GM19239 (cell line): ENCODE results near the gene TANK.
"Not testable (repeated sequence)": the region's sequence is repeated elsewhere in the genome, so short reads cannot be mapped to it uniquely, and the experiment has no call there.

Source experiments
- DNase-seq: peaks from one replicate; pipeline ENCODE4 v3.0.0; 2011; ENCODE audit warnings: low spot score; ENCODE audit not compliant: insufficient read length
- FAIRE-seq: peaks from 2 replicates; lab custom pipeline; 2011; peaks lifted over from hg19 to GRCh38; lab: Jason Lieb, UNC

TANK gene

DNA sequence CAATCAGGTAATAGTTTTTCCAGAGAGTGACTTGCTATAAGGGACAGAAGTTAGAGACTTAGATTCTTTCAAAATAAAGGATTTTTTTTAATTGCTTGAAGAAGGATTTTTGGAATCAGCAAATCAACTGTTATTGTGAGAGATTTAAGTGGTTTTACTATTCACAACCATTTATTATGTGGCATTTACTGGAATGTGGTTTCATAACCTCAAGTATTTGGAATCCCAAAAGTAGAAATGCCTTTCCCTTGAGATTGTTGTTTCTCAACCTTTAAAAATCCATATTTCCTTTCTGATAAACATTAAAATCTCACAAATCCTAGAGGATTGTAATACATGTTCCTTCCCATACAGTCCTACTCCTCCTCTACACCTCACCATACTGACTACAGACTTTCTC, 5.0 kb downstream of the TANK start:
- no peak for DNase-seq

GRCh38 chr2:161165811-161166210, 5.6 kb downstream of the TANK start:
- FAIRE-seq (peak; percentile 90), DNase-seq (no peak)

More for the DNA sequence above, 5.0 kb downstream of the TANK start:
- FAIRE-seq: peak; percentile 53

DNA sequence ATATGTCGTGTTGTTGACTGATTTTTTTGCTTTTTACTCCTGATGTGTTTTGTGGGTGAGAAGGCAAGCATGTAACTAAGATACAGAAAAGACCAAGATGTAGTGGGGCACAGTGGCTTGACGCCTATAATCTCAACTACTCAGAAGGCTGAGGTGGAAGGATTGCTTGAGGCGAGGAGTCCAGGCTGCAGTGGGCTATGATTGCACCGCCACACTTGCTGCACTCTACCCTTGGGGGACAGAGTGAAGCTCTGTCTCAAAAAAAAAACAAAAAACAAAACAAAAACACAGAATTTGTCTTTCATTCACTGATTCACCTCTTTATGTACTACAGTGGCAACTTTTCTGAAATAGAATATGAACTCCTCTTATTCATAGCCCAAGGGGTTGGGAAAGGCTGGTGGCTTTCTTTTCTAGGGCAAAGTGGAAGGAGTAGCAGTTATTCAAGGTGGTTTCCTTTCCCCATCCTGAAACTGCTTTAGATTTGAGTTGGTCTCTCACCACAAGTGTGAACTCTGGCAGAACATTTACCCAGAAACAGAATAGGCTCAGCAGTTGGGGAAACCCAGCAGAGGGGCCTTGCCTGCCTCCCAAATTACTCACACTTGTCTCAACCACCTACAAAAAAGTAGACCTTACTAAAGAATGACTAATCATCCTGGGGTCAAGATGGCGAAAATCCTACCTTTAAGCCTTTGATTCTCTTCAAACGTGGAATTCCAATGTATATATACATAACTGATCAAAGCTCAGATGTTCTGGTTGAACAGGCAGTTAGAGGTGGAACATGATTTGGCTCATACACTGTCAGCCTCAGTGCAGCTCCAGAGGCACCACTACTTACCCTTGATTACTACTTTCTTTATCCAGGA, 6.5 kb downstream of the TANK start:
- no peak for DNase-seq
- peak; percentile 98 for FAIRE-seq

DNA sequence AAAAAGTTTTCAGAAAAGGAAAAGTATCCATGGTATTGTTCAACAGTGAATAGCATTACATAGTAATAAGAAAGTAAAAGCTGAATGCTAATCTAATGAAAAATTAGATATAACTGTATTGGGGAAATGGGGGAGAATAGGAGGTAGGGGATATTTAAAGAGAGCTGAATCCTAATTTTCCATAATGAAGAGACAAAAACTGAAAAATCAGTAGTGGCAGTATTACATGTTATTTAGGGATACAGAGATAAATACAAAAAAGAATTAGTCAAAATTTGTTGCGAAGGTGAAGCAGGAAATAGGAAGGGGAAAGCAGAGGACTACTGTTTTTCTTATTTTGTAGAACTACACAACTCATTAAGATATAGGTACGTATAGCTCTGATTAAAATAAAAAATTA, 9.1 kb downstream of the TANK start:
- DNase-seq (no peak), FAIRE-seq (peak; percentile 64)

GRCh38 chr2:161170377-161170776, 10.1 kb downstream of the TANK start:
- FAIRE-seq (no peak), DNase-seq (no peak)

GRCh38 chr2:161170958-161171932, 11.0 kb downstream of the TANK start:
- DNase-seq: no peak
- FAIRE-seq: peak; percentile 83

DNA sequence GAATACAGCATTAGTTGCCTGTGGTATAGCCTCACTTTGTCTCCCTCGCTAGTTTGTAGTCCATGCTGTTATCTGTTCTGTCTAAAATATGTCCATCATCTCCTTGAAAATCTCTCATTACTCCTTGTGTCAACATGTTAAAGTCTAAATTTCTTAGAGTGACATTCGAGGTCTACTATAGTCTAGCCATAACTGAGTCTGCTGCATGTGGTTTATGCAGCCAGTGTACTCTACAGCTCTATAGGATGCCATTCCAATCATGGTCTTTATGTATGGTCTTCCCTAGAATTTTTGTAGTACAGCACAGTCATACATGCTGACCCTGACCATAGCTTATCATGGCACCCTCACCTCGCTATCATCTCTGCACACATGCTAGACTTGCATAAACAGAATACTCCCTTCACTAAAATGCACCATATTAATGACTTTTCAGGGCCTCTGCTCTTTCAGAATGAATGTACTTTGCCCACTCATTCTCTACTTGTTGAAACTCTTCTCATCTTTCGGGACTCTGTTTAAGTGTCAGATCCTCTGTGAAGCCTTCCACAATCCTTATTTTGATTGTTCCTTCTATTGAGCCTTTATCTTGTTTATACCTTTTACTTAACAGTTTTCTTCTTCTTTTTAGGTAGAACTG, 12.8 kb downstream of the TANK start:
- FAIRE-seq: peak; percentile 95
- DNase-seq: no peak

GRCh38 chr2:161173541-161174194, 13.4 kb downstream of the TANK start:
- FAIRE-seq (no peak), DNase-seq (no peak)

DNA sequence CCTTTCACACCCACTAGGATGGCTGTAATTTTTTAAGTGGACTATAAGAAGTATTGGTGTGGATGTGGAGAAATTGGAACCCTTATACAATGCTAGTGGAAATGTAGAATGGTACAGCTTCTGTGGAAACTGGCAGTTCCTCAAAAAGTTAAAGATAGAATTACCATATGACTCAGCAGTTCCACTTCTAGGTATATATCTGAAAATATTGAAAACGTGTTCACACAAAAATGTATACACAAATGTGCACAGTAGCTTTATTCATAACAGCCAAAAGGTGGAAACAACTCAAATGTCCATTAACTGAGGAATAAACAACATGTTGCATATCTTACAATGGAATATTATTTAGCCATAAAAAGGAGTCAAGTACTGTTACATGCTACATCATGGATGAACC, 17.7 kb downstream of the TANK start:
- DNase-seq (no peak), FAIRE-seq (peak; percentile 83)

GRCh38 chr2:161178756-161179155, 18.5 kb downstream of the TANK start:
- FAIRE-seq: no peak
- no peak for DNase-seq

GRCh38 chr2:161190050-161190449, 29.8 kb downstream of the TANK start:
- FAIRE-seq (no peak), DNase-seq (no peak)

- FAIRE-seq, DNase-seq: not testable (repeated sequence)
Observed at GRCh38 chr2:161195602-161196001, 35.4 kb downstream of the TANK start.

DNA sequence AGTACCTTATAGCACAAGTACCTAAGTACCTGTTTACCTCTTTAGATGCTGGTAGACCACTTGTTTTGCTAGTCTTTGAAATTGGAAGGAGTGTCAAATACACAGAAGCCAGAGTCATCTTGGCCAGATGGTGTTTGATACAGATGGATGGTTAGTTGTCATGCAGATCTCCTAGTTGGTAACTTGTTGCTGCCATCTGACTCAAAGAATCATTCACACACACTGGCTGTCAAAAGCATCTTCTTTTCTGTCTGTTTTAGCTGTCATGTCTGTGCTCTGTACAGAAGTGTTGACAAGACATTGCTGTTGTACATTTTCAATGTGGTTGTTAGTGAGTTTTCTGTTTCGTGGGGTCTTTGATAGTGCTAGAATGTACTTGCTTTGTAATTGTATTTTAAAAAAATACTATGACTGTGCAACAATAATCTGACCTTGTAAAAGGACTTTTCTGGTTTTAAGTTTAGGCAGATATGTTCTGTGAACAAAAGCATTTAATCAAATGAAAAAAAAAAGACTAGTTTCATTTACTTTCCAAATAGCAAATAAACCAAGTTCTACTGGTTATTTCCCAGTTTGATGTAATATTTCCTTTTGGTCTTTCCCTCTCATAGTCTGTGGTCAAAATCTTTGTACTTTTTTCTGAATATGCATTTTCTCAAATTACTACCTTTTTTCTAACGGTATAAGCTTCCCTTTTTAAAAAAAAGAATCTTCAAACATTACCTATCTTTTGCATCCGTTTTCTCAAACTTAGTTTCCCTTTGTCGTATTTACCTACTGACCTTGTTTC, 39.9 kb downstream of the TANK start:
- FAIRE-seq (peak; percentile 92), DNase-seq (no peak)

DNA sequence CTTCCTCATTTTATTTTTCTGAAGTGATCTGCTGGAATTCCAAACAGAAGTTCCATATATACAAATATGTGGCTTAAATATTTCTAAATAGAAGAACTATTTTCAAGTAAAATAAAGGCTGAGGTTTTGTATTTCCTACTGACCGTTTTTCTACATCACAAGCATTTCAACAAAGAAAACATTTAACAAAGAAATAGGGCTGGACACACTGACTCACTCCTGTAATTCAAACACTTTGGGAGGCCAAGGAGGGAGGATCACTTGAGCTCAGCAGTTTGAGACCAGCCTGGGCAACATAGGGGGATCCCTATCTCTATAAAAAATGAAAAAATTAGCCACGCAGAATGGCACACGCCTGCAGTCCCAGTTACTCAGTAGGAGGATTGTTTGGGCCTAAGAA, 44.6 kb downstream of the TANK start:
- DNase-seq: no peak
- FAIRE-seq: no peak

DNA sequence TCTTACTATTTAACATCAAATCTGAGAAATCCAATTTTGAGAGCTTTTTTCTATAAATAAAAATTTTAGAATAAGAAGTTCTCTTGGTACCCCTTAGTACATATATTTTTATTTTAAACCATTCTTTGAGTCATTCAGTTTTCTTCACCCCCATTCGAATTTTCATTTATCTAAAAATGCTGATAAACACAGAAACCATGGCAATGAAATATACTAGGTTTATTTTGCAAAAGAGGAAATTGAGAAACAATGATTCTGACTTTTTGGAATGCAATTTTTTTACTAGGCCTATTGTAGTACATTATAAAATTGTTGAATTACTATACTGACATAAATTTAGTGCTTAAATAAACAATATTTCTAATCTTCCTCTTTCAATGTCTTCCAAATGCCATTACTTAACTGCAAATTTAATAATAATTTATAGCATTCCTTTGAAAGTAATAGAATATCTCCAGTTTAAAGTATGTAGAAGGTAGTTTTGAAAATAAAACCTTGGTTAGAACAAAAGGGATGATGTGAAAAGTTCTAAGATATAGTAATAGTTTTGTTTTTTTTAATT, 46.3 kb downstream of the TANK start:
- no peak for DNase-seq

GRCh38 chr2:161207941-161208340, 47.7 kb downstream of the TANK start:
- FAIRE-seq (no peak), DNase-seq (no peak)

More for the DNA sequence above, 46.3 kb downstream of the TANK start:
- FAIRE-seq: no peak

DNA sequence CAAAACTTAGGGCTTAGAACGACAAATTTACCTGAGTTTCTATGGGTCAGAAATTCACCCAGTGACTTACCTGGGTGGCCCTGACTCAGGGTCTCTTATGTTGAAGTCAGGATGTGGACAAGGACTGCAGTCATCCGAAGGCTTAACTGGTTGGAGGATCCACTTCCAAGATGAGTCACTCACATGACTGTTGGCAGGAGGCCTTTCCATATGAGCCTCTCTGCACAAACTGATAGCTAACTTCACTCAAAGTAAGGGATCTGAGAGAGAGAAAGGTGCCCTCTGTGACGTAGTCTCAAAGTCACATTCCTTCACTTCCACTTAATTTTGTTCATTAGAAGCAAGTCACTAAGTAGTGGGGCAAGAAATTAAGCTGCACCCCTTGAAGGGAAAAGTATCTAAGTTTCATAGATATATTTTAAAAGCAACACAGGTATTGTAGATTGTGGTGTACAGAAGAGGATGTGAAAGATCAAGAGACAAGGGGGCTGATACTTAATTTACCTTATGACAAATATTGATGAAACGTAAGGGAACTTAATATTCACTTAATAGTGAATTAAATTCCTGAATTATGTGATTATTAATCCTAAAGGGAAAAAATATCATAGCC, 48.4 kb downstream of the TANK start:
- peak; percentile 64 for FAIRE-seq

GRCh38 chr2:161209902-161210301, 49.7 kb downstream of the TANK start:
- FAIRE-seq (no peak), DNase-seq (no peak)

More for the DNA sequence above, 48.4 kb downstream of the TANK start:
- DNase-seq: no peak
